Stimulated activated CD4-positive, alpha-beta T cell treated with anti-CD3 and anti-CD28 coated beads, TNF-alpha, amount 100 ng/mL, for 48 hours (primary cell): ENCODE results near the gene ZMYND8.
A peak's percentile ranks its signal among the peaks of the same experiment; 100 is the strongest.
"Not testable (repeated sequence)": the region's sequence is repeated elsewhere in the genome, so short reads cannot be mapped to it uniquely, and the experiment has no call there.

Experiments used
- DNase-seq, 3 donors: peaks; one replicate each; pipeline ENCODE4 v3.0.0-alpha.2; 2020; ENCODE audit warnings: low read depth in 3 of 3

ZMYND8 gene

DNA sequence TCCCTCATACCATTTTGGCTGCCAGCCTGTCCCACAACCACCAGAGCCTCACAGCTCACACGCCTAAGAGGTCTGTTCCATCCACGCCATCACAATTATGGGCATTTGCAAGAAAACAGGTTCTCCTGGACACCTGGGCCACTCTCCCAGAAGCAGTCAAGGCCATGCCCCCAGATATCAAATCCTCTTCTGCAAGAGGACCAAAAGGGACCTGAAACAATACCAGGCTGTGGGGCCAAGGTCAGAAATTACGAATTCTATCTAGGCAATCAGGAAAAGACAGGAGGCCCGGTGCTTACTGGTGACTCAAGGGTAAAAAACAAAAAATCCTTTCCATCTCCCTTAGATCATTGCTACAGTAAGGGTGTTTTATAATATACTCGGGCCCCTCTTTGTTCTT lies 69.8 kb downstream of the ZMYND8 start:
- DNase-seq: no peak

- DNase-seq: no peak
Observed at GRCh38 chr20:47285189-47285588, 71.3 kb downstream of the ZMYND8 start.

- no peak for DNase-seq
Observed at GRCh38 chr20:47284373-47284772, 72.1 kb downstream of the ZMYND8 start.

GRCh38 chr20:47283411-47283810 lies 73.1 kb downstream of the ZMYND8 start:
- DNase-seq: no peak

GRCh38 chr20:47282864-47283263 lies 73.6 kb downstream of the ZMYND8 start:
- no peak for DNase-seq

DNA sequence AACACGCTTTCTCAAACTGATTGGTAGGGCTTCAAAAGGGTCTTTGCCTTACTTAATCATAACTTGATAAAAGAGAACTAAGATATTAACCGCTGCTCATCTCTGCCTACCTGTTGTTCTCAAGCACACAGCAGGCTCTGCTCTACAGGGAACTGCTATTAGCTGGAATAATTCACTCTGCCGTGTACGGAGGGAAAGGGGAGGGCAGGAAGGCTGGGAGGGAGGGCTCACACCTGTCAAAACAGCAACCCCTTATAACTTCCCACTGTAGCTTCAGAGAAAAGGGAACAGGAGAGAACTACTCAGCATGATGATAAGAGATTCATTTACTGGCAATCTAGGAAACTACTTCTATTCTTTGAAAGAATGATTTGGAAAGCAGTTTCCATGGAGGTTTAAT lies 75.1 kb downstream of the ZMYND8 start:
- no peak for DNase-seq

DNA sequence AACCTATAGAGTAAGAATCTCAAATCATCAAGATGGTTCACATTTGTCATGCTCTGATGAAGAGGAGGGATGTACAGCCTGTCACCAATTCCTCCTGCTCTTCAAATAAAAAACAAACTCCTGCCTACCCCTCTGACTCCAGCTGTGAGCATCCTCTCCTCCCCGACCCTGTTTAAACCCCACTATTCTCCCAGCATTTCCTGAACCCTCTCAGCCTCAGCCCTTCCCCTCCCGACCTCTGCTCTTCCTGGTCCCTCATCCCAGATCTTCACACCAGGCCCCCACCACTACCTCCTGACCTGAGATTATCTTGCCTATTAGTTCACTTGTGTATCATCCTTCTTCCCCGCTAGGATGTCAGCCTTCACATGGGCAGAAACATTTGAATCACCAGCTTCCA lies 75.8 kb downstream of the ZMYND8 start:
- DNase-seq: no peak

GRCh38 chr20:47280228-47280627 lies 76.3 kb downstream of the ZMYND8 start:
- DNase-seq: no peak

- DNase-seq: no peak
Observed at GRCh38 chr20:47278907-47279348, 77.6 kb downstream of the ZMYND8 start.

DNA sequence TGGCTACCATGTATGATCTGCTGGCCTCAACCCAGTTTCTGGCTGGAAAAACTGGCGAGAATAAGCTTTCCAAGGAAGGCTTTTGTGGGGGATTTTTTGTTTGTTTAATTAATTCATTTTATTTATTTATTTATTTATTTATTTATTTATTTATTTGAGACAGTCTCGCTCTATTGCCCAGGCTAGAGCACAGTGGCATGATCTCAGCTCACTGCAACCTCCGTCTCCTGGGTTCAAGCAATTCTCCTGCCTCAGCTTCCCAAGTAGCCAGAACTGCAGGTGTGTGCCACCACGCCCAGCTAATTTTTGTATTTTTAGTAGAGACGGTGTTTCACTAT lies 79.0 kb downstream of the ZMYND8 start:
- DNase-seq: not testable (repeated sequence)

DNA sequence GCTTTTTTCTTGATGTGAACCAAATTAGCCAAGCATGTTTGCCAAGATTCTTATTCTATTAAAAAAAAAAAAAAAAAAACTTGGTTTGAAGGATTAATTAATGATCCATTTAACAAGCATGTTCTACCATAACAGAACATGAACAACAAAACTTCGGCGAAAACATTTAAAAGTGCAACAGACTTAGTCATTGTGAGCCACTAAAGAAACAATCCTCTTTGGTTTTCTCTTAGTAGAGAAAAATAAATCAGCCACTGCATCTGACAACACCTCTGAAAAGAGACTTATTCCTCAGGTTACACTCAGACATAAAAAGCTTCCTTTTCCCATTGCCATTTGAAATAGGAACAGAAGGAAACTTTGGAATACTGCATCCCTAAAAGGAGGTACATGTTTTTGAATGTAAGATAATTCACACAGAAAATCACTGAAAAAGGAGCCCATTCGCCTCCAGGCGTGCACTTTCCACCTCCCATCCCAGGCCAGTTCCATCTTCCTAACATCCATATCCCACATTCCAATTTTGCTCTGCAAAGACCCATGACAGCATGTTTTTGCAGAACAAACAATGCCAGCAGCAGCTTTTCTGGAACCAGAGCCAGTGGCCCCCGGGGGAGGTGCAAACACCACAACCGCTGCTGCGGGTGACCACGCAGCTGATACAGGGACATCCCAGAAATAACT lies 79.5 kb downstream of the ZMYND8 start:
- DNase-seq: no peak

DNA sequence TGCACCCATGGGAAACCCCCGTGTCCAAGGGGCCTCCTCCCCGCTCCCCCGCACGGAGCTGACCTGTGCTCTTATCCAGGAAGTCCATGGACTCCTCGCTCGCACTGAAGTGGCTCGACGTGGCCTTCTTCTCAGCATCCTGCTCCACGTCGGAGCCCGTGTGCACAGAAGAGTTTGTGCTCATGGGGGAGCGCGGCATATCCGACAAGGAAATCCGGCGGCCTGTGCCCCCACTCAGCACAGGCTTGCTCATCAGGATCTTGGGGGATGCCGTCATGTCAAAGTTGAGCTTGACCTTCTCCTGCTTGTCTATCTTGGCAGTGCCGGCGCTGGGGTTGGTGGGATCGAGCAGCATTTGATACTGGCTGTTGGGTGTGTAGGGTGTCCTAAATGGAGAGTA lies 80.2 kb downstream of the ZMYND8 start:
- DNase-seq: no peak

- DNase-seq: no peak
Observed at GRCh38 chr20:47275548-47275947, 81.0 kb downstream of the ZMYND8 start.

DNA sequence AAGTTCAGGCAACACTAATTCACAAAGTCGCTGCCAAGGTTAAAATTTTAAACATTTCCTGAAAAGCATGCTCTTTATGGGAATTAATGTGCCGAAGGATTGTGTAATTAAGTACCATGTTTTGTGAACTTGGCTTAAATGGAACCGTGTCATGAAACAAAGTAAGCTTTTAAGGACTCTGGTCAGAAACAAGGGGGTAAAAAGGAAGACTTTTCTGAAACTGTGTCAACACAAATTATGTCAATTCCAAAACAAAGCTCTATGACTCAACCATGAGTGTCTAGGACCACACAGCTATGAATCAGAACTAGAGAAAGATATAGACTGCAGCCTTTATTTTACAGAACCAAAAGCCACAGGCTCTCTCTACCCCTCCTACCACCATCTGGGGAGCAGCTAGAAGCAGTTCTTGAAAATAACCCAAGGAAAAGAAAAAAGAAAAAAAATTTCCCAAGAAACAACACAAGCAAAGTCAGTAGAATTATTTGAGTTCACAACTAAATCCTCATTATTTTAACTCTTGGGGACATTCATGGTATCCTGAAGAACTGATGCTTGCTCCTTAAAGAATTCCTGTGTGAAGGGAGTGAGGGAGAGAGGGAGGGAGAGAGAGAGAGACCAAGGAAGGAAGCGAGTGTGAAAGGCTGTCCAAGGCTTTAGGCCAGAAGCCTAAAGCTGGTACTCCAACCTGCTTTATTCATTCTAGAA lies 81.9 kb downstream of the ZMYND8 start:
- peak in 1 of 3 donors; percentile 4 for DNase-seq

DNA sequence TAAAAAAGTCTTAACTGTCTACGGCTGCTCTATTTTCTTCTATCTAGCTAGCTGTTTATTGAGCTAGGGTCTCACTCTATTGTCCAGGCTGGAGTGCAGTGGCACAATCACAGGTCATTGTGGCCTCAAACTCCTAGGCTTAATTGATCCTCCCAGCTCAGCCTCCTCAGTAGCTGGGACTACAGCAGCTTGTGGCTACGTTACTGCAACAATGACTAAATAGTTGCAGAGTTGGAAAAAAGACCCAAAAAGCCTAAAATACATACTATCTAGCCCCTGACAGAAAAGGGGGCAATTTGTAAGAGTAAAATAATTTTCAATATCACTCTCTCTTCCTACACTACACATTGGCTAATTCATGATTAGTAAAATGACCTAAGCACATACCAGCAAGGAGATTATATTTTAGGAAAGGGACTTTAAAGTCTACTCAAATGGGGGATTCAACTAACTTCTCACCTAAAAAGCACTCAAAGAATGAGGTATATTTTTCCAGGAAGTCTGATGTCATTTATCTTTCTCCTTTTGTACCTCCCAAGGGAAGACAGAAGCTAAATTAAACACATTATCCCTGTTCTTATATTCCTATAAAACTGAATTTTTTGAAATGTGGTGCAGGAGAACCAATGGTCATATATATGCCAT lies 82.8 kb downstream of the ZMYND8 start:
- DNase-seq: no peak

DNA sequence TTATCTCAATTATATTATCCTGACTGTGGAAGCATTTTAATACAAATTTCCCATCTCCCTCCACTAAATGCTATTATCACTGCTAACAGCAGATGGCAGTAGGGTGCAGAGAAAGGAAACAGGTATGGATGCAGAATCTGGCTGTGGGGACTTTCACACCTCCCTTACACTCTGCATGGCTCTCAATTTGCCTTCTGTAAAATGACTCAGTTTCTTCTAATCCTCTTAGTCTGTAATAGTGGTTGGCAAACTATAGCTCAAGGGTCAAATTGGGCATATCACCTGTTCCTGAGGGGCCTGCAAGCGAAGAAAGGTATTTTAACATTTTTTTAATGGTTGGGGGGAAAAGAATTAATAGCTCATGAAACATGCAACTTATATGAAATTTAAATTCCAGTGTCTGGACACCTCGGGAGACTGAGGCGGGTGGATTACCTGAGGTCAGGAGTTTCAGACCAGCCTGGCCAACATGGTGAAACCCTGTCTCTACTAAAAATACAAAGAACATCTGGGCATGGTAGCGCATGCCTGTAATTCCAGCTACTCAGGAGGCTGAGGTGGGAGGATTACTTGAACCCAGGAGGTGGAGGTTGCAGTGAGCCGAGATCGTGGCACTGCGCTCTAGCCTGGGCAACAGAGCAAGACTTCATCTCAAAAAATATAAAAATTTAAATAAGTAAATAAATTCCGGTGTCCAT lies 83.5 kb downstream of the ZMYND8 start:
- DNase-seq: peak in 2 of 3 donors; percentile 35 to 64

DNA sequence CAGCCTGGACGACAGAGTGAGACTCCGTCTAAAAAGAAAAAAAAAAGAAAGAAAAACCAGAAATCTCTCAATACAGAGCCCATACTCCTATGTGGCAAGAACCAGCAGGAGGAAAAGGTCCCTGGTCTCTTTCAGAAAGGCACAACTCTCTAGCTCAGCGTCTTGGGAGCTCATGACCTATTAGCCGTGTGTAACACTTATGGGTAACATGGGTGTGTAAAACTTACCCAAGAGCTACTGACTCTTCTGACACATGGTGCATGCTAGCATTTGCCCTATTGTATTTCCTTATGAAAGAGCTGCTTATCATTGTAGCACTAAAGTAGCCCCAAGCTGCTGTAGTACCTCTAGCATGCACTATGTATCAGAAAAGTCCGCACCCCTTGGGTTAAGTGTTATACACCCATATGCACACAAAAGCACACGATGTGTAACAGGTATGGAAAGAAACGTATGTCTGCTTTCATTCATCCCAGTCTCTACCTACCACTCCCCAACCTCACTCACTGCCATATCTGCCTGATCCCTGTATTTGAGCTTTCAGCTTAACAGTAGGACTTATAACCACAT lies 85.4 kb downstream of the ZMYND8 start:
- DNase-seq: no peak

DNA sequence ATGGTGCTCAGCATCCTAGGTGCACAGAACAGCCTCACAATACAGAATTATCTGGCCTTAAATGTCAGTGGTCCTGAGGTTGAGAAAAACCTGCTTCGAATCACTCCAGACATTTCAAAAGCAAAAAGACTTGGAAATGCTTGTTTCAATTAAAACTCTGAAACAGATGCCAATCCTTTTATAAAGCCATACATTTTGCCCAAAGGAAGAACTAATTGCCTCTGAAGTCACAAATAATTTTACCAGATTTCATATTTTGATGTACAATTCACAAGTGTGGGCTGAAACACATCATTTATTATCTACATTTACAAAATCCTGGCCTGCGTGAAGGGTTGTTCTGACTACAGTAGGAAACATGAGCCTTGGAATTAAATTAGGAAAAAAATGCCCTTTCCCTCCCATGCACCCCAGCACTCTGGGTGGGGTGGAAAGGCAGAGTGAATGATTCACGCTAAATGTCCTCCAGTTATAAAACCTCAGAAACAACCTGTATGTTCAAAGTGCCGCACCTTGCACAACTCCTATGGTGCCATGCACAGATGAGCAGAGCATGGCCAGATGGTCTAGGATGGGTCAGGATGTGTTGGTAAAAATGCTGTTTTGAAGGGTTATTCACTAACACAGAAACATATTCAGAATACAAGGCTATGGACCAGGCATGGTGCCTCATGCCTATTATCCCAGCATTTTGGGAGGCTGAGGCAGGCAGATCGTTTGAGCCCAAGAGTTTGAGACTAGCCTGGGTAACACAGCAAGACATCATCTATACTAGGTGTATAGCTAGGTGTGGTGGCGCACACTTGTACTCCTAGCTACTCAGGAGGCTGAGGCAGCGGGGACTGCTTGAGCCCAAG lies 87.0 kb downstream of the ZMYND8 start:
- DNase-seq: no peak

DNA sequence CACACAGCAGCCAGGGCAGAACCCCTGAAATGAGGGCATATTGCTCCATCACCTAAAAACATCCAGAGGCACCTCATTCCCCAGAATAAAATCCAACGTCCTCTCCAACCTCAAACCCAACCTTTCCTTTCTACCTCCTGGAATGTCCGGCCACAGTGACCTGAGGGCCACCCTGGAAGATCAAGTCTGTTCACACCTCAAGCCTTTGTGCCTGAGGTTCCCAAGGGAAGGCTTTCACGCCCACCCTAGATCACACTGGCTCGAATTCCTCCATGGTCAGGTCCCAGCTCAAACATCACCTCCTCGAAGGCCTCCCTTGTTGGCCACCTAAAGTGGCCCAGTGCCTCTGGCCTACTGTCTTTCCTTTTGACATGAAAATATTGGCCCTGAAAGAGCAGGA lies 88.9 kb downstream of the ZMYND8 start:
- no peak for DNase-seq

DNA sequence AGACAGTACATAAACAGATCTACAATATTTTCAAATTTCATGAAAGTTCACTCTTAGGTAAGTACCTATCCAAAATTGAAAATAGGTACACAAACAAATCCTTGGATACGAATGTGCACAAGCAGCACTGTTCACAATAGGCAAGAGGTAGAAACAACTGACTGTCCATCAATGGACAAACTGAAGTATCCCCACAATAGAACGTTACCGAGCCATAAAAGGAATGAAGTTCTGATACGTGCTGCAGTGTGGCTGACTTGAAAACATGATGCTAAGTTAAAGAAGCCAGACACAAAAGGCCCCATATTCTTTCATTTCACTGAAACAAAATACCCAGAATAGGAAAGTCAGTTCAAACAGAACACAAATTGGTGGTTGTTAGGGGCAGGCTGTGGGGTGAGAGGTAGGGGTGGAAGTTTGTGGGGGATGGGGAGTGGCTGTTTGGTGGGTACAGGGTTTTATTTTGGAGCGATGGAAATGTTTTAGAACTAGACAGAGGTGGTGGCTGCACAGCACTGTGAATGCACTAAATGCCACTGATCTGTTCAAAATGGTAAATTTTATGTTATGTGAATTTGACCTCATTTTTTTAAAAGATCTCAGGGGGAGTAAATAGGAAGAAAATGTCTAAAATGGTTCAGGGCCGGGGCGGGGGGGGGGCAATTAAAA lies 89.5 kb downstream of the ZMYND8 start:
- no peak for DNase-seq

DNA sequence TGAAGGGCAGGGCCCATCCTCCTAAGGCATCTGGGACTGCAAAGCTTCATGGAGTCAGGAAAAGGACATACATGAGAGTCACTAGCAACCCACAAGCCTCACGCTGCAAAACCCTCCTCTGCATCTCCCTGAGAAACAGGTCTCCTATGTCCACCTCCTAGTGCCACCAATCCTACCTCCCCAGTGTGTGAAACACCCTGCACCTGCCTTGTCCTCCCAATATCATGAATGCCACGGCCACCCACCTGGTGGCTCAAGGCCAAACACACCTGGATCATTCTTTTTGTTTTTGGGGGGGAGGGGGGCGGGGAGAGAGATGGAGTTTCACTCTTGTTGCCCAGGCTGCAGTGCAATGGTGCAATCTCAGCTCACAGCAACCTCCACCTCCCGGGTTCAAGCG lies 90.5 kb downstream of the ZMYND8 start:
- DNase-seq: no peak
